Right lobe of liver (tissue), 6 donors: ENCODE data around the gene STC2. TPM values are rescaled to one million over a fixed set of nuclear protein-coding genes. Genes with fewer than 3 reads are reported as not detected.

ENCODE experiments used
- ATAC-seq, 4 donors: fragments of 200-7000 bp; cut with Tn5 transposase; one replicate each; pipeline ENCODE4 v1.9.1; 2020; ENCODE audit warnings: mild to moderate bottlenecking in 4 of 4, moderate library complexity in 4 of 4
- DNase-seq, 3 donors: peaks; one replicate each; pipeline ENCODE4 v3.0.0-alpha.2; 2020
- H3K27ac ChIP-seq, 3 donors: fragments of 200-600 bp; one replicate each; pipeline ENCODE4 v1.8.0; 2022
- H3K27me3 ChIP-seq, 2 donors: fragments of 200-600 bp; one replicate each; pipeline ENCODE4 v1.8.0; 2022
- H3K36me3 ChIP-seq, 4 donors: fragments of 200-600 bp; sonication (generic) in 1 of 4; one replicate each; pipeline versions ENCODE4 v1.5.1 to v1.8.0; 2017 to 2022; ENCODE audit warnings: control low read depth in 1 of 4
- H3K4me1 ChIP-seq, 4 donors: fragments of 200-600 bp; sonication (generic) in 1 of 4; one replicate each; pipeline versions ENCODE4 v1.5.1 to v1.8.0; 2017 to 2022; ENCODE audit warnings: control low read depth in 1 of 4
- H3K4me3 ChIP-seq, 3 donors: fragments of 200-600 bp; one replicate each; pipeline ENCODE4 v1.8.0; 2022
- H3K9me3 ChIP-seq, 4 donors: fragments of 200-600 bp; sonication (generic) in 1 of 4; one replicate each; pipeline versions ENCODE4 v1.5.1 to v1.8.0; 2017 to 2022; ENCODE audit warnings: control low read depth in 1 of 4
- CTCF ChIP-seq, 4 donors: fragments of 200-600 bp in 3 of 4; fragments of 450-650 bp in 1 of 4; IDR thresholded peaks; one replicate each; pipeline versions ENCODE4 v1.5.1 to v1.8.0; 2016 to 2022; ENCODE audit warnings: antibody characterized with exemption in 4 of 4, mild to moderate bottlenecking in 2 of 4
- POLR2A ChIP-seq: fragments of 450-650 bp; IDR thresholded peaks from one replicate; pipeline ENCODE4 v1.6.1; 2017; ENCODE audit warnings: antibody characterized with exemption, mild to moderate bottlenecking
- WGBS: methylation state at CpG from one replicate; pipeline ENCODE4 v1.1.6; 2018; ENCODE audit warnings: low coverage, low lambda C conversion rate; ENCODE audit not compliant: insufficient coverage; ENCODE audit errors: missing lambda C conversion rate; 5-methylcytosine and 5-hydroxymethylcytosine counted together
- intact Hi-C, 2 donors: fragments of 100-400 bp; cut with DNase I; formaldehyde crosslinking; loops; one replicate each; pipeline versions ENCODE4 v1.11.2 to v1.14.1; 2022
- microRNA-seq, 2 donors: library from miRNA; unstranded; fragments of <30 nt; microRNA quantifications; one replicate each; pipeline ENCODE4, GENCODE V29; 2019 to 2020
- small RNA-seq, 2 experiments: library from RNA; depleted of rRNA; stranded (forward); fragments of <200 nt; gene quantifications; one replicate each; pipeline ENCODE3, GENCODE V24; 2016
- total RNA-seq, 6 experiments: library from RNA; depleted of rRNA in 2 of 6; stranded (reverse); fragments of >200 nt in 2 of 6; fragmentation: NEBNext Ultra II Directional in 3 of 6; extraction: Animal tissue kit (Norgen Biotek cat#: 25700) in 3 of 6; gene quantifications; one replicate each; pipeline versions ENCODE4 v1.1.0 to v1.2.4, GENCODE V29; 2016 to 2023
- donor health status: DM: no; HTN: yes; CAD: no.
- donor health status: DM: no; HTN: no; CAD: no.
- donor health status: DM: no; HTN: no; CAD: no.
- donor health status: DM: no; HTN: yes; CAD: no.
- donor health status: DM: no; HTN: yes; CAD: no.

STC2 gene
- total RNA-seq, 6 experiments from 2014 or later: 0.20 to 18.8 (median 3.4) TPM; not detected in 2

- ATAC-seq: no peak
- DNase-seq: no peak
- Histone ChIP-seq H3K27ac (no peak overlapping the region), H3K4me3 (no peak overlapping the region), H3K4me1 (peaks cover 0 to 3% (median 0%) of the 10 kb centered on the region in 4 donors), H3K27me3 (no peaks in the 10 kb centered on the region), H3K9me3 (no peaks in the 10 kb centered on the region), H3K36me3 (no peaks in the 10 kb centered on the region)
- WGBS: 56% methylated on average over 11 of the region's 14 CpGs
- TF ChIP-seq POLR2A (no peak), CTCF (IDR thresholded peaks at IDR 0.05) (no peak)
- intact Hi-C loops: no loop called here
Measured at GRCh38 chr5:173268750-173269432, 59.3 kb downstream of the STC2 start.

- DNase-seq: peak; percentile 57 to 82 (median 69)
- TF ChIP-seq POLR2A (no peak), CTCF (IDR thresholded peaks at IDR 0.05) (no peak)
- ATAC-seq: peak; percentile 63 to 96 (median 88)
- intact Hi-C loops: no loop called here
- Histone ChIP-seq H3K36me3 (no peaks in the 10 kb centered on the region), H3K27ac (no peak overlapping the region), H3K9me3 (no peaks in the 10 kb centered on the region), H3K27me3 (no peaks in the 10 kb centered on the region), H3K4me1 (peaks cover 0 to 3% (median 0%) of the 10 kb centered on the region in 4 donors), H3K4me3 (no peak overlapping the region)
- WGBS: 43% methylated on average over 8 of the region's 10 CpGs
Measured at GRCh38 chr5:173265433-173265832, 62.8 kb downstream of the STC2 start.

Small RNA genes lying within 50 kb of the gene (microRNA-seq; reads per million reads assigned to microRNA genes)
- gene MIR8056: 0 reads per million in 2 donors

Small RNA genes lying within 50 kb of the gene (small RNA-seq; reads per million reads assigned to genes)
- gene MIR8056: 0 reads per million in 2 experiments
- 0 reads per million in 2 experiments for gene RNA5SP200
- gene RNU6-500P: 0 reads per million in 2 experiments

Other genes starting within 250 kb of the STC2 start
- gene BNIP1, start 183.9 kb downstream of the STC2 start, total RNA-seq: 1 to 10 TPM; 4.4 to 8.6 (median 4.8) TPM
- not detected for gene NKX2-5, start 93.2 kb downstream of the STC2 start, total RNA-seq